Measurements from ENCODE around the gene TRIM42.

TRIM42 gene

DNA sequence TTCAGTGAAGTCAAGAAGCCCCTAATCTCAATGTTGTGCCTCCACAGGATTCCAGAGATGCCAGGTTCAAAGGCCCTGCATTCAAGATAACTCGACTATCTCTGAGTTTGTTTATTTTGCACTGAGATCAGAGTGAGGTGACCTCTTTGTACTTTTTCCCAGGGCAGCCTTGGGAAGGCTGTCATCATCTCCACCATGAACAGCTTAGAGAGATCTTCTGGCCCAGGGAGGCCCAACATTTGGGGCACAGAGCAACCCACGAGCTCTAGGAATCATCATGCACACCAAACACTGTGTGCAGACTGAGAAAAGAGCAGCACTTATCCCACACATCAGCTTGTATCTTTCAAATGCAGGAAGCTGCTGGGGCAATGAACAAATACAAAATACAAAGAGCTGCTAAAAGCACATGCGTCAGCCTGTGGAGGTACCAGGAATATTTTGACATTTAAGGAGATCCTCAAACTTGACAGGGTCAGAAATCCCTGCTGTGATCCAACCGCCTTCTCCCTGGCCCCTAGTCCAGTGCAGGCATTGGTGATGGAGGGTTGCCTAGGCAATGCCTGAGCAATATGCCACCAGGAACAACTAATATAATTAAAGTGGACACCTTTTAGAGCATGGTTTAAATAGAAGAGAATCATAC, 33.6 kb downstream of the TRIM42 start:
- no peak for DNase-seq

- DNase-seq, result no peak
Observed at GRCh38 chr3:140712301-140712700, 34.4 kb downstream of the TRIM42 start.

GRCh38 chr3:140715035-140715434, 37.2 kb downstream of the TRIM42 start:
- DNase-seq, result no peak

DNA sequence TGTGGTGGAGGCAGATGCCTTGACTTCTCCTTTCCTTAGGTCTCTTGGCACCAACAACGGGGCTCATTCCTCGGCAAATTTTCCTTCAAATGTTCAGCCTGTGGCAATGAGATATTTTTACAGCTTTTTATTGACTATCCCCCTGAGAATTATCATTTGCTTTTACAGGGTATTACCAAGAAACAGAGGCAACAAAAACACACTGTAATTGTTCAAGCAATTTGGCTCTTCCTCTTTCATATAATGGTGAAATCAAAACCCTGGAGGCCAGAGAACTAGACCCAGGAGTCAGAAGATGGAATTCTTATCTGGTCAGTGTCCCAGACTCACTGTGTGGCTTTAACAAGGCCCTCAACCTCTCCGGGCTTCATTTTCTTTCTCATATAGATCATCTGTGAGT, 40.1 kb downstream of the TRIM42 start:
- DNase-seq, result no peak

- DNase-seq, result no peak
Observed at GRCh38 chr3:140719841-140720614, 42.2 kb downstream of the TRIM42 start.

GRCh38 chr3:140723576-140723975, 45.7 kb downstream of the TRIM42 start:
- DNase-seq, result no peak

DNA sequence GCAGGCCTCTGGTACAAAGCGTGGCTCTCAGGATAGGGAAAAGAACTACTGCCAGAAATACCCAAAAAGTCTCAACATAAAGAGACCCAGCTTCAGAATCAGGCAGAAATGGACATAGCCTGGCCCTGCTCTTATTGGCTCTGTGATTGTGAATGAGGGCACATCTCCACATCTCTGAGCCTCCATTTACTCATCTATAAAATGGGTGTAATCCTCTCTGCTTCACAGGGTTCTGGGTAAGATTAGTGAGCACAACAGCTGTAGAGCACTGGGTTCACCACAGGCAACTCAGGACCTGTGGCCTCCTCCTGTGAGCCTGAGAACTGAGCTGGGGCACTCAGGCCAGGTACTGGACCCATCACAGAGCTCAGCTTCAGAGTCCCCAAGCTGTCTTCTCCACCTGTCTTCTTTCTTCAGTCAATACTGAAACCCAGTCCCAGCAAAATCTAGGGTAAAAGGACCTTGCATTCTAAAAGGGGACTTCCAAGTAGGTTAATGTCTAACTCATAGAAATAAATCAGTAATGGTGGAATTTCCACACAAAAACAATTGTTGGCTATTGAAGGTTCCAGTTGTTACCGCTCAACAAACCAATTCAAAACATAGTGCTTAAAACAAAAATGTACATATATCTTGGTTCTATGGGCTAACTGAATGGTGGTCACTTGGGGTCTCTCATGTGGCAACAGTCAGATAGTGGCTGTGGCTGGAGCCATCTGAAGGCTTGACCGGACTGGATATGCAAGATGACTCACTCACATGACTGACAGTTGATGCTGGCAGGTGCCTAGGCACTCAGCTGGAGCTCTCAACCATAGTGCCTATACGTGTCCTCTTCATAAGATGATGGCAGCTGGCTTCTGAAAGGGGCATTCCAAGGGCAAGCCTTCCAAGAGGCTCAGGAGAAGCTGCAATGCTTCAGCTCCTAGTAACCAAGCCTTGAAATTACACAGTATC, 47.3 kb downstream of the TRIM42 start:
- DNase-seq, result no peak

- DNase-seq, result no peak
Observed at GRCh38 chr3:140726066-140726465, 48.2 kb downstream of the TRIM42 start.

GRCh38 chr3:140727886-140728285, 50.0 kb downstream of the TRIM42 start:
- DNase-seq, result no peak

GRCh38 chr3:140731440-140732119, 53.7 kb downstream of the TRIM42 start:
- no peak for DNase-seq

GRCh38 chr3:140733623-140734022, 55.8 kb downstream of the TRIM42 start:
- DNase-seq, result no peak

DNA sequence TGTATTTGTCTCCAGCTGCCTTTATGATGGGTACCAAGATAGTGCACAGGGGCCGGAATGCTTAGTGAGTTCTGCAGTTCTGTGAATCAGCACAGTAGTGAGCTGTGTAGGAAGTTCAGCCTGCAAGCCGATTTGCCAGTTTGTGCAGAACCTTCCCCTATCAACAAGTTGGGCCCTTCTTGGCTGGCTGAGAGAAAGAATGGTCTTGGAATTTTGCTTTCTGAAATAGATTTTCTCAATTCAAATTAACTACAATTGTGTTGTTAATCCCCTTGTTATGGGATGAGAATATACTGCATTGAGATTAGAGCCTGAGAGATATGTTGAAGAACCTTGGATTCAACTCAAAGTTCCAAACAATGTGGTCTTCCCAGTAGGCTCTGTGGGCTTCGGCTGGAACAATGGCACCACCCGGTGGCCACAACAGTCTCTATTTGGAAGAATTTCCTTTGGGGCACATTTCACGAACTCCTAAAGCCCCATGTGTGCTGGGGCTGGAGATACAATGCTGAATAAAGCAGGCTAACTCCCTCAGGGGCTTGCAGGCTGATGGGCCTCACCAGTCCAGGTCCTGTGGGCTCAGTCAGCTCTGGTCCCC, 59.1 kb downstream of the TRIM42 start:
- no peak for DNase-seq

- DNase-seq, result no peak
Observed at GRCh38 chr3:140742116-140742515, 64.3 kb downstream of the TRIM42 start.

- no peak for DNase-seq
Observed at GRCh38 chr3:140748171-140748570, 70.3 kb downstream of the TRIM42 start.

DNA sequence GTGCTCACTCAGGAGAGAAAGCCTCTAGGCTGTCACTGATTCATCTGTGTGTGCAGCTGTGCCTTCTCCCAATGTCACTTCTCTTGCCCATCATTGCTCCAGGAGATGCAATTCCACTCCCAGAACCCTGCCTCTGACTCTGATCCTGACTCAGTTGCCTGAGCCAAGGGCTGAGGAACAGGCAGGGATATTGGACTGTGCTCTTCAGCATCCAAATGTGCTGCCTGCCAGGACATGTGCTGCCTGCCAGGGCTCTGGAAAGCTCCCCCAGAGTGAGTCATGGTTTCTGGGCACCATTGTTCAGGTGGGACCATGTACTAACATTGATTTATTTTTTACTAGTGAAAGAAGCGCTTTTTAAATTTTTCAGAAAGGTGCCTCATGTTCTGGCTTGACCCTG, 71.0 kb downstream of the TRIM42 start:
- DNase-seq, result no peak

Data from stimulated activated CD4-positive, alpha-beta T cell treated with anti-CD3 and anti-CD28 coated beads, Interleukin-4, amount 100 ng/mL, for 1 hour (primary cell).